ENCODE results near the gene RAB15.

- TF ChIP-seq CTCF (conservative IDR thresholded peaks at IDR 0.05; ENCODE audit: low read depth, low read length) = no peak
- no peak for TF ChIP-seq EZH2phosphoT487 (IDR thresholded peaks at IDR 0.05; ENCODE audit: borderline replicate concordance, low read length)
- no peak for TF ChIP-seq EZH2 (IDR thresholded peaks at IDR 0.05; ENCODE audit: low read length, unreplicated experiment)
Observed at GRCh38 chr14:64987438-64987767, 15.3 kb upstream of the RAB15 start.

All from PC-3 (cell line).